ENCODE data around the gene MAB21L4. TPM values are rescaled to one million over a fixed set of nuclear protein-coding genes. Genes with fewer than 3 reads are reported as not detected.

Gene MAB21L4
- total RNA-seq, 2 experiments from 2014 or later, result not detected

DNA sequence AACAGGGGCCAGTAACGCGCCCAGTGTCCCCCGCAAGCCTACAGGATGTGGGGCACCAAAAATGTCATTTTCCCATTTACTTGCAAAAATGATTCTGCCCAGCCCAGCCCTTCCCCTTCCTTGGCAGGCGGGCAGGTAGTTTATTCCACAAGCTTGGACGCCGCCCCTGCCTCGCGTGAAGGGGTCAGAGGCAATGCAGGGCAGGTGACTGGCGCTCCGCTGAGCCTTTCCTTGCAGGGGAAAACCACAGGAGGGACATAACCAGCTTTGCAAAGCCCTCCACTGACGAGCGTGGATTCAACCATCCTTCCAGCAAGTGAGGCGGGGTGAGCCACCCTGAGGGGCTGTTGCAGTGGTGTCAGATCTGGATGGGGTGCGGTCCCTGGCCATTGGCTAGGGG is 5.3 kb downstream of the MAB21L4 start:
- BruUV-seq (replicated peaks), result no TSS peak
- Histone ChIP-seq H3K4me1 (ENCODE audit: insufficient read depth, low read length, poor library complexity, severe bottlenecking) (no peaks in the 10 kb centered on the region), H2AFZ (ENCODE audit: low read length) (no peak overlapping the region), H3K4me3 (ENCODE audit: low read depth, low read length, poor library complexity, severe bottlenecking) (no peak overlapping the region), H3K79me2 (ENCODE audit: insufficient read depth, low read depth, low read length) (no peaks in the 10 kb centered on the region), H3K27ac (ENCODE audit: low read depth, low read length, poor library complexity, severe bottlenecking) (no peak overlapping the region), H3K9me2 (ENCODE audit: insufficient read depth, low read length) (no peaks in the 10 kb centered on the region), H3K4me2 (ENCODE audit: low read length) (no peak overlapping the region), H3K9me3 (ENCODE audit: low read length) (no peaks in the 10 kb centered on the region), H4K20me1 (ENCODE audit: insufficient read depth, low read length) (no peaks in the 10 kb centered on the region), H3K36me3 (ENCODE audit: insufficient read depth, low read length) (no peaks in the 10 kb centered on the region)
- ChIA-PET POLR2A (no interaction called here), CTCF (ENCODE audit: unreplicated experiment) (no interaction called here)
- no peak for TF ChIP-seq EZH2phosphoT487 (IDR thresholded peaks at IDR 0.05; ENCODE audit: borderline replicate concordance, low read depth, low read length)
- TF ChIP-seq CTCF (conservative IDR thresholded peaks at IDR 0.05; ENCODE audit: low read length), result no peak
- DNase-seq (ENCODE audit: low spot score), result no peak
- intact Hi-C loops (cut with micrococcal nuclease; ENCODE audit: unreplicated experiment), result no loop called here

GRCh38 chr2:240889601-240890560 is 6.1 kb downstream of the MAB21L4 start:
- BruUV-seq (replicated peaks), result no TSS peak
- CTCF ChIA-PET (ENCODE audit: unreplicated experiment), result no interaction called here

More at GRCh38 chr2:240889601-240890560, 6.1 kb downstream of the MAB21L4 start:
- DNase-seq (ENCODE audit: low spot score), result no peak
- no peak for TF ChIP-seq CTCF (conservative IDR thresholded peaks at IDR 0.05; ENCODE audit: low read length)
- no peak for TF ChIP-seq EZH2phosphoT487 (IDR thresholded peaks at IDR 0.05; ENCODE audit: borderline replicate concordance, low read depth, low read length)
- Histone ChIP-seq H3K4me2 (ENCODE audit: low read length) (no peak overlapping the region), H3K4me1 (ENCODE audit: insufficient read depth, low read length, poor library complexity, severe bottlenecking) (no peaks in the 10 kb centered on the region), H3K36me3 (ENCODE audit: insufficient read depth, low read length) (no peaks in the 10 kb centered on the region), H3K4me3 (ENCODE audit: low read depth, low read length, poor library complexity, severe bottlenecking) (no peak overlapping the region), H3K9me3 (ENCODE audit: low read length) (no peaks in the 10 kb centered on the region), H4K20me1 (ENCODE audit: insufficient read depth, low read length) (no peaks in the 10 kb centered on the region), H3K27ac (ENCODE audit: low read depth, low read length, poor library complexity, severe bottlenecking) (no peak overlapping the region), H3K79me2 (ENCODE audit: insufficient read depth, low read depth, low read length) (no peaks in the 10 kb centered on the region), H2AFZ (ENCODE audit: low read length) (no peak overlapping the region), H3K9me2 (ENCODE audit: insufficient read depth, low read length) (no peaks in the 10 kb centered on the region)
- intact Hi-C loops (cut with micrococcal nuclease; ENCODE audit: unreplicated experiment), result no loop called here
- POLR2A ChIA-PET, result no interaction called here

All from OCI-LY7 (cell line).